Hematopoietic multipotent progenitor cell treated with erythropoietin and hydrocortisone succinate and interleukin-3 and kit ligand, for 15 days (in vitro differentiated cells): Measurements from ENCODE around the gene RRP12.
A peak's percentile ranks its signal among the peaks of the same experiment; 100 is the strongest.

ENCODE experiments used
- DNase-seq: peaks from one replicate; pipeline ENCODE4 v3.0.0-alpha.2; 2015; ENCODE audit warnings: low spot score

Gene RRP12

DNA sequence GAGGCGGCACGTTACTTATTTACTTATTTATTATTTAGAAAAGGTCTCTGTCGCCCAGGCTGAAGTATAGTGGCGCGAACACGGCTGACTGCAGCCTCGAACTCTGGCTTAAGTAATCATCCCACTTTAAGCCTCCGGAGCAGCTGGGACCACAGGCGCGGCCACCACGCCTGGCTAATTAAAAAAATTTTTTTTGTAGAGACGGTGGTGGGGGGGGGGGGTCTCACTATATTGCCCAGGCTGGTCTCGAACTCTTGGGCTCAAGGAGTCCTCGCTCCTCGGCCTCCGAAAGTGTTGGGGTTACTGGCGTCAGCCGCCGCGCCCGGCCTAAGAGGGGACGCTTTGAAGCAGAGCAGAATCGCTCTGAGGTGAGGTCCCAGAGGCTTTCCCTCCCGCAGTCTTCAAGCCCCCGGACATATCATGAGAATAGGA lies 65.9 kb downstream of the RRP12 start:
- DNase-seq = no peak

DNA sequence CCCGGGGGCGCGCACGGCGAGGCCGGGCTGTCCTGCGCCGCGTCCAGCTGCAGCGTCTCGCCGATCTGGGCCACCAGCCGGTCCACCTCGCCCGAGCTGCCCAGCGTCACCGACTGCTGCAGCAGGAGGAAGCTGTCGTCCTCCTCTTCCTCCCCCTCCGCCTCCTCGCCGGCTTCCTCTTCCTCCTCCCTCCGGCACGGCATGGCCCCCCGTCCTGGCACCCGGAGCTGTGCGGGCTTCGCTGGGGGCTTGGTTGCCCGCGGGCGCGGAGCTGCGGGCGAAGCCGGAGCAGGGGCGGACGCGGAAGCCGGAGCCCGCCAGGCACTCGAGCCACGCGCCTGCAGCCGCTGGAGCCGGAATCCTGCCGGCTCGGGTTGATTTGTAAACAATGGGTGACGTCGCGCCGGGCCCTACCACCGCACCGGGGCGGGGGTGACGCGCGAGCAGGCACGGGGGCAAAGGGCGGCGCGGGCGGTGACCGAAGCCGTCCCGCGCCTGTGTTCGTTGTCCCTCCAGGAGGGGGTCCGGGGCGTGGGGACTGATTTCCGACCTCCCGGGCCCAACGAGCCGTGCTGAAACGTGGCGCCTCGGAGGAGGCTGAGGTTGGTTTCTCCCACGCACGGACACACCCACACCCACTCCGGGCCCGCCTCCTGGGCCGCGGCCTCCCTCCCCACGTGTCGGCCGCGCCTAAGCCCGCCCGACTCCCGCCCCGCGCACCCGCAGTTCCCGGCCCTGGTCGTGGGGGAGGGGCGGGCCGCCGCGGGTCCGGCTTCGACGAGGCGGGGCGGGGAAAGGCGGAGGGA lies 66.6 kb downstream of the RRP12 start, which contains the start of gene FRAT2:
Gene FRAT2 (minus strand): TSS at position 360 of the 806 bp plus-strand sequence. CDS start 157 bp downstream, at position 203.
- peak; percentile 89 for DNase-seq

DNA sequence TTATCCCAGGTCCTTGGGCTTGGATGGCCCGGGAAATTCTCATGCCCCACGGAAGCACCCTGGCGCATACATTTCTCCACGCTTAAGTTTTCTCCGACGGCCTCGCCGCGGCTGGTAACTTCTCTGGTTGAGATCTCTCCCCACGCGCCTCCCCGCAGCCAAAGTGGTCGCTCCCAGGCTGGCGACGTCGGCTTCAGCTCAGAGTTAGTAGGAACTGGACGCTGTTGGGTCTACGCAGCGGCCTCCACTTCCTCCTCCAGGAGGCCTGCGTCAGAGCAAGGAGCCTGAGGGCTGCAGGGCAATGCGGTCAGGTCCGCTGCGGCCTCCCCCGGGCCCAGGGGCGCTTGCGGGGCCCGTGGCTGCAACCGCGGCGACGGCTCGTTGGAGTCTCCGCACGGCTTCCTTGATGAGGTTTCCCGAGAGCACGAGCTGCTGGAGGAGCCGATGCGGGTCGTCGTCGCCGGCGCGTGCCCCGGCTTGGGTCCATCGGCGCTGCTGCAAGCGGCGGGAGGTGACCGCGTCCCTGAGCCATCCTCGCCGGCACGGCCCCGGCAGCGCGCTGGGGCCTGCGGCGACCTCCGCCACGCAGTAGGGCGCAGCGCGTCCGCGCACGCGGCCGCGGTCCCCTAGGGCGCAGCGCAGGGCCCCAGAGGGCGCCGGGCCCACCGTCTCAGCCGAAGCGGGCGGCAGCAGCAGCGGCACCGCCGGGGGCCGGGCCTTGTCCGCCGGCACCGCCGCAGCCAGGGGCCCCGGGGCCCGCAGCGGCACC lies 67.4 kb downstream of the RRP12 start:
- DNase-seq = no peak

DNA sequence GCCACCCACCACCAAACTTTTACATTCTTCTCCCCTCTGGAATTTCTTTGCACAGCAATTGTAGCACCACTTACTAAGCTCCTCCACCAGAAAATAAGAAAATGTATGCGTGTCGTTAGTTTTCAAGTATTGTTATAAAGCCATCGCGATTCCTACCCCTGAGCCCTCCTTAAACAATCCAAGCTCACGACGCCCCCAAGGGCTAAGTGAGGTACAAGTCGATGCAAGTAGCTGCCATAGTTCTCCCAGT lies 67.9 kb downstream of the RRP12 start:
- DNase-seq = no peak

DNA sequence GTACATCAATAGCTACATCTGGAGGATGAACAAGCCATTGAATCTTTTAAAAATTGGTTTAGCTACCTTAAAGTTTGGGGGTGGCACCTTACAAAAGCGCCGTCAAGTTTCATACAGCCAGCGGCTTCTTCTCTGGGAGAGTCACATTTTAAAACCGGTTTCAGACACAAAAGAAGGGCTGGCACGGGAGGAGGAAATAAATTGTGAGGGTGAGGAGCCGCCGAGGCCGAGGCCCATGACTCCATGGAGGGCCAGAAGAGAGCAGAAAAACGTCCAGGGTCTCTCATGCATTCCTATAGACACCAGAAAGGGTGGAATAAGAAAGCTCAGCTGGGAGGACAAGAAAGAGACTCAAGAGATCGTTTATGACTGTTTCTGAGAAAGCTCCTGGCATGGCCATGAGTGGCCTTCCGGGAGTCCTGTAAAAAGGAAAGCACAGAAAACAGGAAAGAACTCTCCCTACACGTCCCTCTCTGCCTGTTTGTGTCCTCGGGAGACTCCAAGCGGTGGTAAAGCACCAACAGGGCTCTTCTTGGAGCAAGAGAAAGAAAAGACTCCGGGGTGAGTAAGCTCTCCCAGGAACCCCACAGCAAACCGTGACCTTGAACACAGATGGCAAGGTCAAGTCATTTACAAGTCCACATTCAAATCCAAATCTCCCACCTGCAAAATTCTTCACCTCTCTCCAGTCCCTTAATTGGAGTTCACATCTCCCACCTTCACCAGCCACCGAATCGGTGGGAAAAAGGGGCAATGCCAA lies 68.4 kb downstream of the RRP12 start:
- no peak for DNase-seq

DNA sequence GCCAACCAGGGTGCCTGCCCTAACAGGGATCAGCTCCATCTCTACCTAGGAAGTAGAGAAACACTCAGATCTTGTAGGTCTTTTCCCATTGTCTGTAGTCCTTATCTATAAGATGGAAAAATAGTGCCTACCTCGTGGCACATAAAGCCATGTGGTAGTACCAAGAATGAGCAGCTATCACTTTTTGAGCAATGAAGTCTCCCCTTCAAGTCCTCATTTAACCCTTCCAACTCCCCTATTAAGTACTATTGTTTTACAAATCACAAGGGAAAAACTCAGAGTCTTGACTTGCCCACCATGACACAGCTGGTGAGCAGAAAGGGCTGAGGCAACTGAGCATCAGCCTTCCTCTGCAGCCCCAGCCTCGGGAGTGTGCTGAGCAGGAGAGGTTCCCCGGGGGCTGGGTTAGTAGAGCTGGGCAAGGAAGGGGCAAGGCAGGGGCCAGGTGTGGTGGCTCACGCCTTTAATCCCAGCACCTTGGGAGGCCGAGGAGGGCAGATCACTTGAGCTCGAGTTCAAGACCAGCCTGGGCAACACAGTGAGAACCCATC lies 69.9 kb downstream of the RRP12 start:
- DNase-seq = no peak

DNA sequence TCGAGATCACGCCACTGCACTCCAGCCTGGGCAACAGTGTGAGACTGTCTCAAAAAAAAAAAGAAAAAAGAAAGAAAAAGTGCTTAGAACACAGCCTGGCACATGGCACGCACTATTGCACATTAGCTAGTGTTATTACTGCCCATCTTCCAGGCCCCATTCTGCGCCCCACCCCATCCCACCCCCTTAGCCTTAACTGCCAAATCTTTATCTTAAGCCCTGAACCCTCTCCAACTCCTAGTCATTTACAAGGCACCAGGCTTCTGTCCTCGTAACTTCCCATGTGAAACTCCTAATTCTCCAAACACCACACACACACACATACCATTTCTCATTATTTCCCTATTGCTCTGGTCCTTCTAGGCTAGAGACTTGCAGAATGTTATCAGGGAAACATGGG lies 71.4 kb downstream of the RRP12 start:
- no peak for DNase-seq

DNA sequence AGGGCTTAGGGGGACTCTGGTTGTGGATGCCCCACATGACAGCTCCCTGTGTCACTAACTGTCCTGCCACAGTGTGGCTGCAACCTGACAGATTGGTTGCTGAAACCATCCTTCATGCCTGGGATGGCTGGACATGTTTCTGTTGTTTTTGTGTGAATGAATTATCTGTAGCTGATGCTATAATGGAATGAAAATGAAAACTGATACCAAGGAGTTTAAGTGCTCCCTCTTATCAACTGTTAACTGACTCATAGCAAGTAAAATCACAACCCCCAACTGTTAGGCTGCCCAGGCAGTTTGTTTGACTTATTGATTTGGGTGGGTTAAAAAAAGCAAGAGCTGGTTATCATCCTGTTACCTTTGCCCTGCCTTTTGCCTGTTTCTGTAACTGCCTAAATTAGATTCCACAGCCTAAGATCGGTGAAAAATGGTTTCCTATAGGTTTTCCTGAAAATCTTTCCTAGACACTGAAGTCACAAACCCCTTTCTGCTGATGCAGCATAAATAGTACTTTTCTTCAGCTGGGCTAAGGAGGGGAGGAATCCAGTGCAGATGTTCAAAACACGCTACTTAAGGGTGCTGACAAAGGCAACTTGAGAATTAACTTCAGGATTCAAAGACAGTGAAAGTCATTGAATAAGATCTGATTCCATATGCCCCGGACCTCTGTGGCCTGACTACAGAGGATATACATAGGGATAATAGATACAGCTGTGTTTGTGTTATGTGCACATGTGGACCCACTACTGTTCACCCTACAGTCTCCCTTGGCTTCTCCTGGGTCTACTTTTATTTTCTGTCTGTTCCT lies 72.3 kb downstream of the RRP12 start:
- no peak for DNase-seq

DNA sequence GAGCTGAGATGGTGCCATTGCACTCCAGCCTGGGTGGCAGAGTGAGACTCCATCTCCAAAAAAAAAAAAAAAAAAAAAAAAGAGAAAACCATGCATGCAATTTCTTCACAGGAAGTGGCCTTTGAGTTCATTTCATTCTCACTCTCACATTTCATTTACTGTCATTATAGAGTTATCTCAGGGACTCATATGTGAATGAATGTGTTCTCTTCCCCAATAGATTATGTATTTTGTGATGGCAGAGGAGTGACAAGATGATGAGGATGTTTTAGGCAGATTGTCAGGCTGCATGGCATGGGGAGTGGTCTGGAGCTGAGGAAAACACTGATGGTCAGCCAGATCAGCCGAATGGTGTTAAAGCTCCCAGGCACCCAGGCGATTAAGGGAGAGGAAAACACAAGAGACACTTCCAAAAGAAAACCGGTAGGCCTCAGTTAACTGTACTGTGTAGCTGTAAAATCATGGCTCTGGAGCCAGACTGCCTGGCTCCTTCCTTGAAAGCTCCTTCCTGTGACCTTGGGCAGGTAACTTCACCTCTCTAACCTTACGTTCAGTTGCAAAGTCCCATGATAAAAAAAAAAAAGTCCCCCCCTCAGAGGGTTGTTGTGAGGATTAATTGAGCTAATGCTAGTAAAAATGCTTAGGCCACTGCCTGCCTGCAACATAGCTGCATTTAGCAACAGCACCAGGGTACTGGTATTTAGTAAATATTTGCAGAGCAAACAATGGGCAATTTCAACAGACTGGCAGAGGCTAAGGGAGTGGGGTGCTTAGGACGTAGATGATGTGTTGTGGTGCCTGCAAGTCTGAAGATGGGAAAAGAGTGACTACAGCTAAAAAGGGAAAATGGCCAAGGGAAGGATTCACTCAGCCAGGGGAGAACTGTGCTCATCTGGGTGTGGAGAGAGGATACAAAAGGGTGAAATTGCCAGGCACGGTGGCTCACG lies 73.5 kb downstream of the RRP12 start:
- no peak for DNase-seq

DNA sequence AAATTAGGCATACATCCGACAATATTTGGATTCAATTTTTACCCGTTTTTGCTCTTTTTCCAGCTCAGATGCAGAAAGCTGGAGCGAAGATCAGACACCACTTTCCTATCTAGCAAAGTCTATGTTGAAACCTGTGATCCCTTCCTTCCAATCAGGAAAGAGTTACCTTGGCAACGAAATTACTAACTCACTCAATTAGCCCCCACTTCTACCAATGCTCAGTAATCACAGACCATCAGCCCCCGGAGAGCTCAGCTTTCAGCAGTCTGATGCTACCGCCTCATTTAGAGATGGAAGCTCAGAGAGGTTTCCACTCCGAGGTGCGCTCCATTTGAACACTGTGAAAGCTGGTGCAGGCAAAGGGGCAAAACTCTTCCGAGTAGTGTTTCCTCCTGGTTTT lies 75.4 kb downstream of the RRP12 start:
- no peak for DNase-seq

DNA sequence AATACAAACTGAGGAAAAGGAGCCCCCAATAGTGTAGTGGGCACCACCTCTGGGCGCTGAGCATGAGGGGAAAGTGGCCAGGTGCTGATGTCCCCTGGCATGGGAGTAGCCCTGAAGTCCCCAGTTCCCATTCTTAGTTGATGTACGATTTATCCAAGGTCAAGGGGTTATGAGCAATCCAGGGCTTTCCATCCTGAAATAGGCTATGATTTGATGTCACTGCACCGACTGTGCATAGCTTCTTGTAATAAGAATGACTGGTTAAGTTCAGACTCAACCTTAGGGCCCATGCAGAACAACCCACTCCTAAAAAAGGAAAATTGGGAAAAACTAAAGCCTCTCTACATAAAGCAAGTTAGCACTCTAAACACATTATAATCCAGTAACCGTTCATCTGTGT lies 77.6 kb downstream of the RRP12 start:
- DNase-seq = no peak

DNA sequence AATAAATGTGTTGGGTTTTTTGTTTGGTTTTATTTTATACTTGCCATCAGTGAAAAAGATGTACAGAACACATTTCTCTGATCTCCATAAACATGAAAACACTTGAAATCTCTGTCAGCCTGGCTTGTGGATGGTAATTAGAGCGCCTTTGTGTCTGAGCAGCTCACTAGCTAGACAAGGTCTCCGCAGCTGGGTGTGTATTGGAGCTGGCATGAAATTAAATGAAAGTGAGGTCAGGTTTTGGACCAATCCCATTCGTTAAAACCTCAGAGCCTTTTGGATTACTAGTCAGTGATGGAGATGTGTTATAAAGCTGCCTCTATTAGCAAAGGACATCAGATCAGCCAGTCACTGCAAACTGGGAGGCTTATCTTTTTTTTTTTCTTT lies 79.3 kb downstream of the RRP12 start:
- DNase-seq = no peak

DNA sequence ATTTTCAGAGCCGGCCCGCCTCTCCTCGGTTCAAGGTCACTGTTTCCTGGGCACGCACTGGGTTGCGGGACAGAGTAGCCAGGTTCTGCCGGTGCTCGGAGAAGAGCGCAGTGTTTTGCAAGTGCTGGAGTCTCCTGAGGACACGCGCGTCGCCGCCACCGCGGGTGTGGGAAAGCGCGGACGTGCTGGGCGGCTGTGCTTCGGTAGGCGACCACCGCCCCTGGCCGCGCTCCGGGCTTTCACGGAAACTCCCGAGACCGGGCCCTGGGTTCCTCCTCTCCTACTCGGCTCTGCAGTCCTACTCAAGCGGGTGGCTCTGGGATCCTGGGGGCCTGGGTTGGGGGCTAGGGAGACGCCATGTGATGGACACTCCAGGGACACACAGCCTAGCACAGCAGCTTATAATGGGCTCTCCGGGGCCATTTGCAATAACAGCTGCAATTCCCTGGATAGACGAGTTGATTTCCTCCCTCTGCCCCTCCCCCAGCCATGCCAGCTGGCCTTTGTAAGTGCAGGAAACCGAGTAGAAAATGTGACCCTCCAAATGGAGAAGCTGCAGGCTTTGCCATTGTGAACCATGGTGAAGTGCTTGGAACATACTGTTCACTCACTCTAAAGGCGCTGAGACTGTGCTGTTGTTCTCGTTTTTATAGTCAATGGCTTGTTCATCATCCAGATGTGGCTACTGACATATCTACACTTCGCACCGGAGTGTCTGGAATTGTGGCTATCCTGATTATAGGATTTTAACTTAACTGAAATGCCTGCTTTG lies 79.9 kb downstream of the RRP12 start:
- DNase-seq = no peak

DNA sequence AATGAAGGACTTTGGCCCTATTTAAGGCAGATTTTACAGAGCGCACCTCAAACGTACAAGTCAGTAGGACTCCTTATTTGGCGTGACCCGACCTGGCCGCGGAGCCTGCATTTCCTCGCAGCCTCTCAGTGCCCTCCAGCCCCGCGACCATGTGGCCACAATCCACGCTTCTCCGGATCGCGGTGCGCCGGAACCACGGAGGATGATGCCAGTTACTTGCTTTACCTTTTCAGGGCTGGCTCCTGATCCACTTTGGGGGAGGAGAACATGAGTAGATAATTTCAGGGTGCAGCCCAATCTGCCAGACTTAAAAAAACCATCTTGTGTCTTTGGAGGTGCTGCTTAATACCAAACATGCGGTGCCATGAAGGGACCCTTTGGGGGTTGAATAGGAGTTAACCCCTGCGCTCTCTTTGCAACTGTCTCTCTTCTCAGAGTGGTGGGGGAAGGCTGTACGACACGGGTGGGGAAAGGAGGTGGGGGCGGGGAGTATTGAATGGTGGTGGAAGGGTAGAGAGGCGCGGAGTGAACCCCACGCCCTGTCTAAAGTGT lies 80.6 kb downstream of the RRP12 start:
- peak; percentile 15 for DNase-seq

DNA sequence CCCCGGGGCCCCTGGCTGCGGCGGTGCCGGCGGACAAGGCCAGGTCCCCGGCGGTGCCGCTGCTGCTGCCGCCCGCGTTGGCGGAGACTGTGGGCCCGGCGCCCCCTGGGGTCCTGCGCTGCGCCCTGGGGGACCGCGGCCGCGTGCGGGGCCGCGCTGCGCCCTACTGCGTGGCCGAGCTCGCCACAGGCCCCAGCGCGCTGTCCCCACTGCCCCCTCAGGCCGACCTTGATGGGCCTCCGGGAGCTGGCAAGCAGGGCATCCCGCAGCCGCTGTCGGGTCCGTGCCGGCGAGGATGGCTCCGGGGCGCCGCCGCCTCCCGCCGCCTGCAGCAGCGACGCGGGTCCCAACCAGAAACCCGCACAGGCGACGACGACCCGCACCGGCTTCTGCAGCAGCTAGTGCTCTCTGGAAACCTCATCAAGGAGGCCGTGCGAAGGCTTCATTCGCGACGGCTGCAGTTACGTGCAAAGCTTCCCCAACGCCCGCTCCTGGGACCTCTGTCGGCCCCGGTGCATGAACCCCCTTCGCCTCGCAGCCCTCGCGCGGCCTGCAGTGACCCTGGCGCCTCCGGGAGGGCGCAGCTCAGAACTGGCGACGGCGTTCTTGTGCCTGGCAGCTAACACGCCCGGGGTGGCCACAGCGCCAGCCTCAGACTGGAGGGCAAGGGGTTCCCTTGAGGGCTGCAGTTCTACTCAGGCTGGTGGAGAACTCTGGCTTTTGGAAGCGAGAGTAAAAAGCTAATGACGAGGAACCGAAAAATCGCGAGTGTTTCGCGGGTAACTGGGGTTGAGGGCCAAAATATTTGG lies 81.3 kb downstream of the RRP12 start:
- peak; percentile 45 for DNase-seq

DNA sequence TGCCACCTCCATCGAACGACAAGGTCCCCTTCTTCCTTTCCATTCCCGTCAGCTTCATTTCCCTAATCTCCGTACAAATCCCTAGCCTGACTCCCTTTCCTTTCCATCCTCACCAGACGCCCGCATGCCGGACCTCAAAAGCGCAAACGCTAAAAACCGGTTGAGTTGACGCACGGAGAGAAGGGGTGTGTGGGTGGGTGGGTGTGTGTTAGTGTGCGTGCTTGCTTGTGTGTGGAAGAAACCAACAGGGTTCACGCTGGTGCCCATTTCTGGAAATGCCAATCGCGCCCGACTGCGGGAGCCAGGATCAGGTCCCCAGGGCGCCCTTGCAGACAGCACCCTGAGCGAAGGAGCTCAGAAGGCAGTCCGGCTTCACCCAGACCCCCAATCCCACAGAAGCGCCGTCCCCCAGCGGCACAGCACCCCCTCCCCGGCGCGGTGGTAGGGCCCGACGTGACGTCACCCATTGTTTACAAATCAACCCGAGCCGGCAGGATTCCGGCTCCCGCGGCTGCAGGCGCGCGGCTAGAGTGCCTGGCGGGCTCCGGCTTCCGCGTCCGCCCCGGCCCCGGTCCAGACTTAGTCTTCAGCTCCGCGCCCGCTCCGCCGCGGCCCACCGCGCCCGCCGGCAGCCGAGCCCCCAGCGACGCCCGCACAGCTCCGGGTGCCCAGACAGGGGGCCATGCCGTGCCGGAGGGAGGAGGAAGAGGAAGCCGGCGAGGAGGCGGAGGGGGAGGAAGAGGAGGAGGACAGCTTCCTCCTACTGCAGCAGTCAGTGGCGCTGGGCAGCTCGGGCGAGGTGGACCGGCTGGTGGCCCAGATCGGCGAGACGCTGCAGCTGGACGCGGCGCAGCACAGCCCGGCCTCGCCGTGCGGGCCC lies 82.1 kb downstream of the RRP12 start, which contains the start of gene FRAT1:
Gene FRAT1 (plus strand): TSS at position 500 of the 880 bp plus-strand sequence. CDS start 183 bp downstream, at position 683.
- DNase-seq = peak; percentile 77

DNA sequence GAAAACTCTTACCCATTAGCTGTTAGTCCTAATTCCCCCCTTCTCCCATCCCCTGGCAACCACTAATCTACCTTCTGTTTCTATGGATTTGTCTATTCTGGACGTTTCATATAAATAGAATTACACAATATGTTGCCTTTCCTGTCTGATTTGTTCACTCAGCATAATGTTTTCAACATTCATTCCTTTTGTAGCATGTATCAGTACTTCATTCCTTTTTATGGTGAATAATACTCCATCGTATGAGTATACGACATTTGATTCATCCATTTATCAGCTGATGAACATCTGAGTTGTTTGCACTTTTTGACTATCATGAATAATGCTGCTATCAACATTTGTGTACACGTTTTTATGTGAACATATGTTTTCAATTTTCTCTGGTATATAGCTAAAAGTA lies 86.5 kb downstream of the RRP12 start:
- DNase-seq = no peak
